ENCODE data around the gene IFI27L2. TPM values are rescaled to one million over a fixed set of nuclear protein-coding genes. Genes with fewer than 3 reads are reported as not detected.

Gene IFI27L2
- total RNA-seq, 1 experiment from 2014 or later = 12.4 TPM

DNA sequence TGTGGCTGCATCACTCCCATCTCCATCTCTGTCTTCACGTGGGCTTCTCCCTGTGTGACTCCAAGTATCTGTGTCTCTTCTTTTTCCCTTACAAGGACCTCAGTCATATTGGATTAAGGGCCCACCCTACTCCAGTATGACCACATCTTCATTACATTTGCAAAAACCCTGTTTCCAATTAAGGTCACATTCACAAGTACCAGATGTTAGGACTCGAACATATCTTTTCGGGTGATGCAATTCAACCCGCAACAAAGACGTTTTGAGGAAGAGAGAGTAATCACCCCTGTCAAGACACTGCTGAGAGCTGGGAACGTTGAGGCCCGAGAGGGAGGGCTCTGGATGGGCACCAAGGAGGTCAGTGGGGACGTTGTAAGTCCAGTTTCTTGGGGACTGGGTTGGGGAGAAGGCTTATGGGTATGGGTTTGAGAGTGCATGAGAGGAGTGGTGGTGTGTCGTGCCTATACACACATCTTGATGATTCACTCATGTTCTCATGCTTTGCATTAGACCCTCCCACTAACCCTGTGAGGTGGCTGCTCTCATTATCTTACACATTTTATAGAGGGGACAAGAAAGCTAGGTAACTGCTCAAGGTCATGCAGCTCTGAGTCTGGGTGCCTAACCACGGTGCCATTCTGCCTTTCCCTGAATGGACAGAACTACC, 30.9 kb downstream of the IFI27L2 start:
- no peaks in the 10 kb centered on the region for H3K36me3 ChIP-seq (ENCODE audit: insufficient read depth, low read length, poor library complexity, severe bottlenecking)
- TF ChIP-seq, protein P1, sequence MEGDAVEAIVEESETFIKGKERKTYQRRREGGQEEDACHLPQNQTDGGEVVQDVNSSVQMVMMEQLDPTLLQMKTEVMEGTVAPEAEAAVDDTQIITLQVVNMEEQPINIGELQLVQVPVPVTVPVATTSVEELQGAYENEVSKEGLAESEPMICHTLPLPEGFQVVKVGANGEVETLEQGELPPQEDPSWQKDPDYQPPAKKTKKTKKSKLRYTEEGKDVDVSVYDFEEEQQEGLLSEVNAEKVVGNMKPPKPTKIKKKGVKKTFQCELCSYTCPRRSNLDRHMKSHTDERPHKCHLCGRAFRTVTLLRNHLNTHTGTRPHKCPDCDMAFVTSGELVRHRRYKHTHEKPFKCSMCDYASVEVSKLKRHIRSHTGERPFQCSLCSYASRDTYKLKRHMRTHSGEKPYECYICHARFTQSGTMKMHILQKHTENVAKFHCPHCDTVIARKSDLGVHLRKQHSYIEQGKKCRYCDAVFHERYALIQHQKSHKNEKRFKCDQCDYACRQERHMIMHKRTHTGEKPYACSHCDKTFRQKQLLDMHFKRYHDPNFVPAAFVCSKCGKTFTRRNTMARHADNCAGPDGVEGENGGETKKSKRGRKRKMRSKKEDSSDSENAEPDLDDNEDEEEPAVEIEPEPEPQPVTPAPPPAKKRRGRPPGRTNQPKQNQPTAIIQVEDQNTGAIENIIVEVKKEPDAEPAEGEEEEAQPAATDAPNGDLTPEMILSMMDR (conservative IDR thresholded peaks at IDR 0.05; ENCODE audit: low read depth, low read length) = no peak
- TF ChIP-seq EZH2 (IDR thresholded peaks at IDR 0.05; ENCODE audit: borderline replicate concordance, low read depth, low read length, poor library complexity, severe bottlenecking) = no peak
- peak overlapping the region; percentile 50 for H3K27ac ChIP-seq (ENCODE audit: low read depth, low read length, poor library complexity, severe bottlenecking)
- intact Hi-C loops (cut with micrococcal nuclease; ENCODE audit: unreplicated experiment) = no loop called here
- no peak overlapping the region for H3K4me3 ChIP-seq (ENCODE audit: low read depth, low read length, poor library complexity, severe bottlenecking)
- no TSS peak for BruUV-seq (replicated peaks)
- DNase-seq (ENCODE audit: low spot score) = peak; percentile 13
- CTCF ChIA-PET = no interaction called here
- no peaks in the 10 kb centered on the region for H3K4me1 ChIP-seq (ENCODE audit: insufficient read depth, low read length, poor library complexity, severe bottlenecking)
- POLR2A ChIA-PET (ENCODE audit: low non-redundant PET) = no interaction called here
- no peaks in the 10 kb centered on the region for H3K27me3 ChIP-seq (replicated peaks; ENCODE audit: insufficient read depth, low read depth, low read length, poor library complexity)
- H3K9me3 ChIP-seq (ENCODE audit: low read depth, low read length, poor library complexity, severe bottlenecking) = no peaks in the 10 kb centered on the region

DNA sequence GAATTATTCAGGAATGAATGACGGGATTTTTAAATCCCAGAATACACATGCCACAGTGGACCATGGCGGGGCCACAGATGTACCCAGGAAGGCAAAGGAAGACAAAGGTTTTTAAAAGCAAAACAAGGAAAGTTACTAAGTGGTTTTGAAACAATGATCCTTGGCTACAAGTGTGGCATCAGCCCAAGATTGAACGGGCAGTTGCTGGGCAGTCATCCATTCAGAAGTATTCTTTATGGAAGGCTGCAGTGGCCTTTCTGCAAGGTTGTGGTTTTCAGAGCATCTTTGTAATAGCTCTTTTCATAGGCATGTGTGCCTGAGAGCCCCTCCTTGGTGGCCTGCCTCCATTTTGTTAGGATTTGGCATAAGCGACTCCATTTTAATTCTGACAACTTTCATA, 32.3 kb downstream of the IFI27L2 start:
- intact Hi-C loops (cut with micrococcal nuclease; ENCODE audit: unreplicated experiment) = no loop called here
- ChIA-PET POLR2A (ENCODE audit: low non-redundant PET) (no interaction called here), CTCF (no interaction called here)
- no TSS peak for BruUV-seq (replicated peaks)
- H3K36me3 ChIP-seq (ENCODE audit: insufficient read depth, low read length, poor library complexity, severe bottlenecking) = no peaks in the 10 kb centered on the region
- no peaks in the 10 kb centered on the region for H3K27me3 ChIP-seq (replicated peaks; ENCODE audit: insufficient read depth, low read depth, low read length, poor library complexity)
- TF ChIP-seq EZH2 (IDR thresholded peaks at IDR 0.05; ENCODE audit: borderline replicate concordance, low read depth, low read length, poor library complexity, severe bottlenecking) = no peak
- TF ChIP-seq, protein P1 (conservative IDR thresholded peaks at IDR 0.05; ENCODE audit: low read depth, low read length) = no peak
- no peak overlapping the region for H3K4me3 ChIP-seq (ENCODE audit: low read depth, low read length, poor library complexity, severe bottlenecking)
- H3K4me1 ChIP-seq (ENCODE audit: insufficient read depth, low read length, poor library complexity, severe bottlenecking) = no peaks in the 10 kb centered on the region
- no peaks in the 10 kb centered on the region for H3K9me3 ChIP-seq (ENCODE audit: low read depth, low read length, poor library complexity, severe bottlenecking)
- no peak overlapping the region for H3K27ac ChIP-seq (ENCODE audit: low read depth, low read length, poor library complexity, severe bottlenecking)
- DNase-seq (ENCODE audit: low spot score) = no peak

DNA sequence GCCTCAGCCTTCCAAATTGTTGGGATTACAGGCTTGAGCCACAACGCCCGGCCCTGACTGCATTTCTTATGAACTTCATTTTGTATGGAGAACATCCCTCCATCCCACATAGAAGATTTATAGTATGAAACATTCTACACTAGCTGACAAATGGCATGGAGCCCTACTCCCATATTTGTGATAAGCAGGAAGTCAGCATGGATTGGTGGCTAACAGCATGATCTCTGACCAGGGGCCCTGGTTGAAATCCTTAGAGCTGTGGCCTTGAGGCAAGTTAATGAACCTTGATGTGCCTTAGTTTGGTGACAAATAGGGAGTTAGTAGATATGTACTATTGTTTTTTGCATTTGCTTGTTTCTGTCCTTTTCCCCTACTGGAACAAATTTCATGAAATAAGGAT, 36.0 kb downstream of the IFI27L2 start:
- intact Hi-C loops (cut with micrococcal nuclease; ENCODE audit: unreplicated experiment) = no loop called here
- no peaks in the 10 kb centered on the region for H3K9me3 ChIP-seq (ENCODE audit: low read depth, low read length, poor library complexity, severe bottlenecking)
- ChIA-PET CTCF (no interaction called here), POLR2A (ENCODE audit: low non-redundant PET) (no interaction called here)
- H3K4me3 ChIP-seq (ENCODE audit: low read depth, low read length, poor library complexity, severe bottlenecking) = no peak overlapping the region
- H3K36me3 ChIP-seq (ENCODE audit: insufficient read depth, low read length, poor library complexity, severe bottlenecking) = no peaks in the 10 kb centered on the region
- DNase-seq (ENCODE audit: low spot score) = no peak
- BruUV-seq (replicated peaks) = no TSS peak
- H3K27ac ChIP-seq (ENCODE audit: low read depth, low read length, poor library complexity, severe bottlenecking) = no peak overlapping the region
- no peaks in the 10 kb centered on the region for H3K27me3 ChIP-seq (replicated peaks; ENCODE audit: insufficient read depth, low read depth, low read length, poor library complexity)
- no peaks in the 10 kb centered on the region for H3K4me1 ChIP-seq (ENCODE audit: insufficient read depth, low read length, poor library complexity, severe bottlenecking)
- no peak for TF ChIP-seq EZH2 (IDR thresholded peaks at IDR 0.05; ENCODE audit: borderline replicate concordance, low read depth, low read length, poor library complexity, severe bottlenecking)
- TF ChIP-seq, protein P1 (conservative IDR thresholded peaks at IDR 0.05; ENCODE audit: low read depth, low read length) = no peak

Measured in A673 (cell line).